Colonic mucosa (tissue), 4 donors: Measurements from ENCODE around the gene PTPRN2. TPM values are rescaled to one million over a fixed set of nuclear protein-coding genes. Genes with fewer than 3 reads are reported as not detected.

Experiments
- DNase-seq: peaks from one replicate; pipeline ENCODE4 v3.0.0-alpha.2; 2020
- H3K27ac ChIP-seq: fragments of 200-600 bp; one replicate; pipeline ENCODE4 v1.8.0; 2021
- H3K27me3 ChIP-seq: fragments of 200-600 bp; one replicate; pipeline ENCODE4 v1.8.0; 2021
- H3K36me3 ChIP-seq: fragments of 200-600 bp; one replicate; pipeline ENCODE4 v1.8.0; 2021
- H3K4me1 ChIP-seq: fragments of 200-600 bp; one replicate; pipeline ENCODE4 v1.8.0; 2021; ENCODE audit warnings: mild to moderate bottlenecking
- H3K4me3 ChIP-seq: fragments of 200-600 bp; one replicate; pipeline ENCODE4 v1.8.0; 2021
- H3K9ac ChIP-seq, 2 donors: one replicate each; pipeline ENCODE4 v1.7.0; 2013; ENCODE audit warnings: control low read depth in 2 of 2, low read depth in 2 of 2, low read length in 2 of 2
- H3K9me3 ChIP-seq: fragments of 200-600 bp; one replicate; pipeline ENCODE4 v1.8.0; 2021
- intact Hi-C: fragments of 100-400 bp; cut with DNase I; formaldehyde crosslinking; loops from one replicate; pipeline ENCODE4 v1.14.1; 2022
- total RNA-seq, 2 donors: library from RNA; stranded (reverse); fragmentation: NEBNext Ultra II Directional in 1 of 2; extraction: Animal tissue kit (Norgen Biotek cat#: 25700) in 1 of 2; gene quantifications; one replicate each; pipeline ENCODE4 v1.2.1, GENCODE V29; 2021
- TF ChIP-seq, protein P1 (sequence below): fragments of 200-600 bp; IDR thresholded peaks from one replicate; pipeline ENCODE4 v1.8.0; 2022; ENCODE audit warnings: antibody characterized with exemption, mild to moderate bottlenecking
- donor health status: healthy.
- donor health status: DM: no; HTN: no; CAD: no.
- donor health status: DM: no; HTN: no; CAD: no.

Gene PTPRN2
- total RNA-seq, 2 donors from 2014 or later: 14.7 to 21.6 TPM

DNA sequence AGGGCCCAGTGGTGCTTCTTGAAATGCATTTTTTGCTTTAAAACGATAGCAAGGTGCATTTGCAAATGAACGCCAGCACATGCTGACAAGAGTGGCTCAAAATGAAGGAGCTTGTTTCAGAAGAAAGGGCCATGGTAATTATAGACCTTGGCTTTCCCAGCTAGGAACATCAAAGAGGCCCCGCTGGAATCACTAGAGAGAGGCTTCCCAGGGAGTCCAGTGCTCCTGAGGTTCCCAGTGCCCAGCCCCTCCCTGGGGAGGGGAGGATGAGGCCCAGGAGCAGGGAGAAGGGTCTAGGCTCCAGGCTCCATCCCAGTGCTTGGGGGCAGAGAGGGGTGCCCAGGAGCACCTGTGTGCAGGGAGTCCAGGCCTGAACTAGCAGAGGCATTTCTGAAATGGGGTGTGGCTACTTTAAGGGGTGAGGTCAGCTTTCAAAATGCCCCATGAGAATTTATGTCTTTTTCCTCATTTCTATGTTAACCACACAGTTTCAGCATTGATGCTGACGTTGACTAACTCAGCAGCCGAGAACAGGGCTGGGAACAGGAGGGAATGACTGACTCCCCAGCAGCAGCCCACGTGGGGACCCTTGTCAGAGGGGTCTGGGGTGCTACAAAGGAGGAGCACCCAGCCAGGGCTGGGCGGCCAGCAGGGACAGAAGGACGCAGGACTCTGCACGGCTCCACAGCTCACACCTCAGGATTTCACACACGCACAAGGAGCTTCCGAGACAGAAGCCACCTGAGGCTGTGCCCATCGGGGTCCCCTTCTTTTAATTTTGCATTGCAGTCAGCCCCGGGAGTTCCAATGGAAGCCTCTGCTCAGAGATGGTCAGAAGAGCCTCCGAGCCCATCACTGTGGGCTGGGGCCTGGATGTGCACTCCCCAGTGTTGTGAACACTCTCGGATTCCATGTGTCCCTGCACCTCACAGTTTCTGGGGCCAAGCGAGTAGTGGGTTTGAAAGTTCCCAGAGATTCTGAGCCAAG, 570.2 kb downstream of the PTPRN2 start:
- no peak overlapping the region for H3K4me3 ChIP-seq
- TF ChIP-seq, protein P1, sequence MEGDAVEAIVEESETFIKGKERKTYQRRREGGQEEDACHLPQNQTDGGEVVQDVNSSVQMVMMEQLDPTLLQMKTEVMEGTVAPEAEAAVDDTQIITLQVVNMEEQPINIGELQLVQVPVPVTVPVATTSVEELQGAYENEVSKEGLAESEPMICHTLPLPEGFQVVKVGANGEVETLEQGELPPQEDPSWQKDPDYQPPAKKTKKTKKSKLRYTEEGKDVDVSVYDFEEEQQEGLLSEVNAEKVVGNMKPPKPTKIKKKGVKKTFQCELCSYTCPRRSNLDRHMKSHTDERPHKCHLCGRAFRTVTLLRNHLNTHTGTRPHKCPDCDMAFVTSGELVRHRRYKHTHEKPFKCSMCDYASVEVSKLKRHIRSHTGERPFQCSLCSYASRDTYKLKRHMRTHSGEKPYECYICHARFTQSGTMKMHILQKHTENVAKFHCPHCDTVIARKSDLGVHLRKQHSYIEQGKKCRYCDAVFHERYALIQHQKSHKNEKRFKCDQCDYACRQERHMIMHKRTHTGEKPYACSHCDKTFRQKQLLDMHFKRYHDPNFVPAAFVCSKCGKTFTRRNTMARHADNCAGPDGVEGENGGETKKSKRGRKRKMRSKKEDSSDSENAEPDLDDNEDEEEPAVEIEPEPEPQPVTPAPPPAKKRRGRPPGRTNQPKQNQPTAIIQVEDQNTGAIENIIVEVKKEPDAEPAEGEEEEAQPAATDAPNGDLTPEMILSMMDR: no peak
- DNase-seq: no peak
- no peak overlapping the region for H3K27ac ChIP-seq
- H3K9me3 ChIP-seq: no peaks in the 10 kb centered on the region
- intact Hi-C loops: no loop called here
- no peaks in the 10 kb centered on the region for H3K36me3 ChIP-seq
- H3K9ac ChIP-seq: no peak overlapping the region
- H3K27me3 ChIP-seq: no peaks in the 10 kb centered on the region
- H3K4me1 ChIP-seq: no peaks in the 10 kb centered on the region

DNA sequence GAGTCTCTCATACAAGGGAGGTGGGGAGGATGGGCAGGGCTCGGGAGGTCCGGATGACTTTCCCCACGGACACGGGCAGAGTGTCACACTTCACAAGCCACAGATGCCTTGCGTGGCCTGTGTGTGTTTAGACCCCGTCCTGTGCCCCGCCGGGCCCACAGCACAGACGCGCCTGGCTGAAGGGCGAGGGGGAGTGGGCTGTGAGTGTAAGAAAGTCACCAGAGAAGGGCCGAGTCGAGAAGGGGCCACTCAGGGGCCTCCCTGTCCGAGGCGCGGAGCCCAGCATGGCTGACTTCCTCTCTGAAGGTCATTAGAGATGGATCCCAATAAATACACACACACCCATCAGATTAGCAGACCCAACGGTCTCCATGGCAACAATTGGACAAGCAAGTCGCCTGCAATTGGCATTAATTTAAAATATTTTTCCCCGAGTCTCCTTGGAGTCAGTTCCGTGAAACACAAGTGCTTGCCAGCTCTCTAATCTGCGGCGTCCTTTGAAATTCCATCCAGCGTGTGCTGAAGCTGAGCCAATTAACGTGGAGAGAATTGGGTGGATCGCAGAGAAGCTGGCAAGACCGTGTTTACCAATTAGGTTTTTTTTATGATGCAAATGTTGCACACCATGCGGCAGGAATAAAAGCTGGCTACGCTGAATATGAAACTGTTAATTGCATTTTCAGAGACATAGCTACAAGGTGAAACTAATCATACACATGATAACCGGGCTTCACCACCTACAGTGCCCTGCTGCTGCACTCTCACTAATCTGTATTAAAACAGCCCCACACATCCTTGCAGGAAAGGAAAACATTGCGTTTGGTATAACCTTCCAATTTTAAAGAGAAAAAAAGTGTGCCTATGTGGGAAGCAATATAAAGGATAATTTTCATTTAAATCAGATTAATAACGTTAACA, 571.2 kb downstream of the PTPRN2 start:
- DNase-seq: no peak
- Histone ChIP-seq H3K9me3 (no peaks in the 10 kb centered on the region), H3K9ac (no peak overlapping the region), H3K4me1 (no peaks in the 10 kb centered on the region), H3K27ac (no peak overlapping the region), H3K27me3 (no peaks in the 10 kb centered on the region), H3K36me3 (no peaks in the 10 kb centered on the region), H3K4me3 (no peak overlapping the region)
- TF ChIP-seq, protein P1: no peak
- intact Hi-C loops: no loop called here

DNA sequence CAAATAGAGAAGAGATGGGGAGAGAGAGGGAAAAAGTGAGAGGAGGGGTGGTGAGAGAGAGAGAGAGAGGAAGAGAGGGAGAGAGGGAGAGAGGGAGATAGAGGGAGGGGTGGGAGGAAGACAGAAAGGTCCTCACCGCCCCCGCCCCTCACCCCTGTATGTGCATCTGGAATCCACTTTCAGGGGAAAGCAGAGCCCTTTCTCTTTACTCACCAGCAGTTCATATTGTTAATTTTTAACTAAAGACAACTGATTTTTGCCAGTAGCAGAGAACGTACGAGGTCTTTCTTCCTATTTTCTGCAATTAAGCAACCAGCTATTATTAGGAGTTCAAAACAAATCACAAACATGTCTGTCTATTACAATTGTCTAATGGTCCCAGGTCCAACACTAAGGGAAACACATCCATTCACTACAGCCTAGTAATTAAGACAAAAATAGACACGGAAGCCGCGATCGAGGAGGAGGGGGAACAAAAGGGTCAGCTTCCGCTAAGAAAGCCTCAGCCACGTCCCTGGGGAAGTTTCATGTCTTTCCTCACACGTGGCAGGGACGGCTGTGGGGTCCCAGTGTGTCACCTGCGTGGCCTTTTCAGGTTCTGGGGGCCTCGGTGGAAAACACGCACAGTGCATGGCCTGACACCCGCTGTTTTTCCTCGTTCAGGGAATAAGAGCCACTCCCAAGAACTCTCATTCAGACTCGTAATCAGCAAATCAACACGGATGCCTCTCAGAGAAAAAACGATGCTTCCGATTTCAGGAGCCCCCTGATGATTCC, 572.0 kb downstream of the PTPRN2 start:
- no peaks in the 10 kb centered on the region for H3K9me3 ChIP-seq
- H3K27me3 ChIP-seq: no peaks in the 10 kb centered on the region
- H3K9ac ChIP-seq: no peak overlapping the region
- H3K4me1 ChIP-seq: no peaks in the 10 kb centered on the region
- H3K36me3 ChIP-seq: no peaks in the 10 kb centered on the region
- intact Hi-C loops: no loop called here
- no peak overlapping the region for H3K27ac ChIP-seq
- DNase-seq: no peak
- TF ChIP-seq, protein P1: no peak
- no peak overlapping the region for H3K4me3 ChIP-seq

DNA sequence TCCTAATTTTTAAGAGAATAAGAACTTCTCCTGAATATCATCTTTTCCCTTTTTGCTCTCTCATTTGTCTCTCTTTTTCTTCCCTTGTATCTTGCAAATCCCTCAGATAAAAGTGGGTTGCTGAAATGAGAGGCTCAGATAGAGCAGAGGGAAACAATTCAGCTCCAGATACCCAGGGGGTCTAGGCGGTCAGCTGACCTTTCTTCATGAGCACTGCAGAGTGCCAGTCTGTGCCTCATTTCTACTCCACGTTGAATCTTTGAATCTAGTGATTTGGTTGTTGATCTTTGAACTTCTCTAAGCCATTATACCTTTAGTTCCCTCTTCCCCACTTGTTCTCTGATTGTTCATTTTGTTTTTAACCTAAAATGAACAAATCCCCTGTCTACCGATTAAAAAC, 572.6 kb downstream of the PTPRN2 start:
- TF ChIP-seq, protein P1: no peak
- intact Hi-C loops: no loop called here
- DNase-seq: no peak
- no peaks in the 10 kb centered on the region for H3K36me3 ChIP-seq
- no peak overlapping the region for H3K4me3 ChIP-seq
- no peaks in the 10 kb centered on the region for H3K27me3 ChIP-seq
- H3K9me3 ChIP-seq: no peaks in the 10 kb centered on the region
- no peak overlapping the region for H3K27ac ChIP-seq
- H3K9ac ChIP-seq: no peak overlapping the region
- H3K4me1 ChIP-seq: no peaks in the 10 kb centered on the region
